HL-60 (cell line): ENCODE data around the gene RBM18.

Experiments
- DNase-seq, 2 experiments: peaks; one replicate each; pipeline ENCODE4 v3.0.0-alpha.2; 2010 to 2020; ENCODE audit warnings: low read depth in 1 of 2, low spot score in 1 of 2
- H3K27ac ChIP-seq: fragments of 250-450 bp; sonication (Bioruptor Pico); replicated peaks from 2 replicates; pipeline ENCODE4 v1.5.1; 2020; ENCODE audit warnings: mild to moderate bottlenecking, moderate library complexity
- H3K27me3 ChIP-seq: fragments of 250-450 bp; sonication (Bioruptor Pico); 2 replicates; pipeline ENCODE4 v1.5.1; 2021; ENCODE audit warnings: mild to moderate bottlenecking, moderate library complexity; ENCODE audit not compliant: insufficient read depth, poor library complexity, severe bottlenecking
- H3K4me3 ChIP-seq: replicated peaks from 2 replicates; pipeline ENCODE4 v1.5.1; 2011; ENCODE audit warnings: mild to moderate bottlenecking, control low read depth, low read length; ENCODE audit not compliant: insufficient read depth
- GABPA ChIP-seq: IDR thresholded peaks from 2 replicates; pipeline ENCODE4 v1.6.1; 2012; ENCODE audit warnings: low read depth
- POLR2AphosphoS5 ChIP-seq: IDR thresholded peaks from 2 replicates; pipeline ENCODE4 v1.6.1; 2012; ENCODE audit warnings: low read depth
- SPI1 ChIP-seq: IDR thresholded peaks from 2 replicates; pipeline ENCODE4 v1.6.1; 2012; ENCODE audit warnings: low read depth, mild to moderate bottlenecking, borderline replicate concordance
- TF ChIP-seq, protein P1 (sequence below): IDR thresholded peaks from 2 replicates; pipeline ENCODE4 v1.6.1; 2012; ENCODE audit warnings: low read depth; ENCODE audit not compliant: insufficient replicate concordance
- TF ChIP-seq, protein P2 (sequence below): IDR thresholded peaks from one replicate; pipeline ENCODE4 v1.5.1; 2011; ENCODE audit warnings: low read length, control low read depth, inconsistent platforms; ENCODE audit not compliant: insufficient read depth

Gene RBM18

DNA sequence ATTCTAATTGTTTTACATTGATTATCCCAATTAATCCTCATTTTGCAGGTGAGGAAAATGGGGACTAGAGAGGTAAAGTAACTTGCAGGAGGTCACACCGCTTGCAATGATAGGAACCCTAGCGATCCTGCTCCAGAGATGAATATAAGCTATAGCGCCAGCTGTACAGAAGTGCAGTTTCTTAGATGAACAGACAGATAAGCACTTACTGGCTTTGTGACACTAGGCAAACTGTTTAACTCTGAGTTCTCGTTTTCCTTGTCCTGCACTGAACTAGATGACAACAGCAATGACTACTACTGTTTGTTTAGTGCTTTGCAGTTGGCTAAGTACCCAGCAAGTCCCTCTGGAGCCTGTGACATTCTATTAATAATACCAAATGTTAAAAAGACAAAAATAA lies 47.0 kb downstream of the RBM18 start:
- no peak overlapping the region for H3K27ac ChIP-seq
- H3K4me3 ChIP-seq: no peak overlapping the region
- H3K27me3 ChIP-seq: peaks cover 68% of the 10 kb centered on the region
- no peak for DNase-seq
- TF ChIP-seq SPI1 (no peak), GABPA (no peak), POLR2AphosphoS5 (no peak)
- TF ChIP-seq, protein P1, sequence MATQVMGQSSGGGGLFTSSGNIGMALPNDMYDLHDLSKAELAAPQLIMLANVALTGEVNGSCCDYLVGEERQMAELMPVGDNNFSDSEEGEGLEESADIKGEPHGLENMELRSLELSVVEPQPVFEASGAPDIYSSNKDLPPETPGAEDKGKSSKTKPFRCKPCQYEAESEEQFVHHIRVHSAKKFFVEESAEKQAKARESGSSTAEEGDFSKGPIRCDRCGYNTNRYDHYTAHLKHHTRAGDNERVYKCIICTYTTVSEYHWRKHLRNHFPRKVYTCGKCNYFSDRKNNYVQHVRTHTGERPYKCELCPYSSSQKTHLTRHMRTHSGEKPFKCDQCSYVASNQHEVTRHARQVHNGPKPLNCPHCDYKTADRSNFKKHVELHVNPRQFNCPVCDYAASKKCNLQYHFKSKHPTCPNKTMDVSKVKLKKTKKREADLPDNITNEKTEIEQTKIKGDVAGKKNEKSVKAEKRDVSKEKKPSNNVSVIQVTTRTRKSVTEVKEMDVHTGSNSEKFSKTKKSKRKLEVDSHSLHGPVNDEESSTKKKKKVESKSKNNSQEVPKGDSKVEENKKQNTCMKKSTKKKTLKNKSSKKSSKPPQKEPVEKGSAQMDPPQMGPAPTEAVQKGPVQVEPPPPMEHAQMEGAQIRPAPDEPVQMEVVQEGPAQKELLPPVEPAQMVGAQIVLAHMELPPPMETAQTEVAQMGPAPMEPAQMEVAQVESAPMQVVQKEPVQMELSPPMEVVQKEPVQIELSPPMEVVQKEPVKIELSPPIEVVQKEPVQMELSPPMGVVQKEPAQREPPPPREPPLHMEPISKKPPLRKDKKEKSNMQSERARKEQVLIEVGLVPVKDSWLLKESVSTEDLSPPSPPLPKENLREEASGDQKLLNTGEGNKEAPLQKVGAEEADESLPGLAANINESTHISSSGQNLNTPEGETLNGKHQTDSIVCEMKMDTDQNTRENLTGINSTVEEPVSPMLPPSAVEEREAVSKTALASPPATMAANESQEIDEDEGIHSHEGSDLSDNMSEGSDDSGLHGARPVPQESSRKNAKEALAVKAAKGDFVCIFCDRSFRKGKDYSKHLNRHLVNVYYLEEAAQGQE: no peak
- TF ChIP-seq, protein P2, sequence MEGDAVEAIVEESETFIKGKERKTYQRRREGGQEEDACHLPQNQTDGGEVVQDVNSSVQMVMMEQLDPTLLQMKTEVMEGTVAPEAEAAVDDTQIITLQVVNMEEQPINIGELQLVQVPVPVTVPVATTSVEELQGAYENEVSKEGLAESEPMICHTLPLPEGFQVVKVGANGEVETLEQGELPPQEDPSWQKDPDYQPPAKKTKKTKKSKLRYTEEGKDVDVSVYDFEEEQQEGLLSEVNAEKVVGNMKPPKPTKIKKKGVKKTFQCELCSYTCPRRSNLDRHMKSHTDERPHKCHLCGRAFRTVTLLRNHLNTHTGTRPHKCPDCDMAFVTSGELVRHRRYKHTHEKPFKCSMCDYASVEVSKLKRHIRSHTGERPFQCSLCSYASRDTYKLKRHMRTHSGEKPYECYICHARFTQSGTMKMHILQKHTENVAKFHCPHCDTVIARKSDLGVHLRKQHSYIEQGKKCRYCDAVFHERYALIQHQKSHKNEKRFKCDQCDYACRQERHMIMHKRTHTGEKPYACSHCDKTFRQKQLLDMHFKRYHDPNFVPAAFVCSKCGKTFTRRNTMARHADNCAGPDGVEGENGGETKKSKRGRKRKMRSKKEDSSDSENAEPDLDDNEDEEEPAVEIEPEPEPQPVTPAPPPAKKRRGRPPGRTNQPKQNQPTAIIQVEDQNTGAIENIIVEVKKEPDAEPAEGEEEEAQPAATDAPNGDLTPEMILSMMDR: no peak

DNA sequence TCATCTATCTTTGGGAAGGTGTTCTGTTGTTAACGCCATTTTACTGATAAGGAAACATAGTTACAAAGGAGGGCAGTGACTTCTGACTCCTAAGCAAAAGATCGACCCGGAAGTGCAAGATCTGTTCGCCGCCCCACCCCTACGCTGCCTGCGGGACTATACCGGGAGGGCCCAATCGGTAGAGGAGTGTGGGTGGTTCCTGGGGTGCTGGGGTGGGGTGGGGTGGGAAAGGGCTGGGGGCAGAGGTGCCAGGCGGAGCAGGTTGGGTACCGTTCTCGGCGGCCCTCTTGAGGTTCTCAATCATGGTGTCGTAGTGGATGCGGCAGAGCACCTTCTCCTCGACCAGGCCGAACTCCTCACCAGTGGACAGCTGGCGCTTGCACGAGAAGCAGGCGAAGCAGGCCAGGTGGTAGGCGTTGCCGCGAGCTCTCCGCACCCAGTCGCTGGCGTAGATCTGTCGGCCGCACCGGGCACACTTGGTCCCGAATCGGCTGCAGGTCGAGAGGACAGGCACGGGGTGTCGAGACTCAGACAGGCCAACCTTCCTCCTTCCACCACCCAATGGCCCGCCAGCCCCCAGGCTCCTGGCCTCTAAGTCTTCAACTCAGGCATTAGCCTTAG lies 47.7 kb downstream of the RBM18 start:
- no peak overlapping the region for H3K27ac ChIP-seq
- H3K27me3 ChIP-seq: peaks cover 69% of the 10 kb centered on the region
- TF ChIP-seq POLR2AphosphoS5 (no peak), GABPA (no peak), SPI1 (no peak)
- TF ChIP-seq, protein P1: no peak
- TF ChIP-seq, protein P2: no peak
- no peak overlapping the region for H3K4me3 ChIP-seq
- DNase-seq: no peak

DNA sequence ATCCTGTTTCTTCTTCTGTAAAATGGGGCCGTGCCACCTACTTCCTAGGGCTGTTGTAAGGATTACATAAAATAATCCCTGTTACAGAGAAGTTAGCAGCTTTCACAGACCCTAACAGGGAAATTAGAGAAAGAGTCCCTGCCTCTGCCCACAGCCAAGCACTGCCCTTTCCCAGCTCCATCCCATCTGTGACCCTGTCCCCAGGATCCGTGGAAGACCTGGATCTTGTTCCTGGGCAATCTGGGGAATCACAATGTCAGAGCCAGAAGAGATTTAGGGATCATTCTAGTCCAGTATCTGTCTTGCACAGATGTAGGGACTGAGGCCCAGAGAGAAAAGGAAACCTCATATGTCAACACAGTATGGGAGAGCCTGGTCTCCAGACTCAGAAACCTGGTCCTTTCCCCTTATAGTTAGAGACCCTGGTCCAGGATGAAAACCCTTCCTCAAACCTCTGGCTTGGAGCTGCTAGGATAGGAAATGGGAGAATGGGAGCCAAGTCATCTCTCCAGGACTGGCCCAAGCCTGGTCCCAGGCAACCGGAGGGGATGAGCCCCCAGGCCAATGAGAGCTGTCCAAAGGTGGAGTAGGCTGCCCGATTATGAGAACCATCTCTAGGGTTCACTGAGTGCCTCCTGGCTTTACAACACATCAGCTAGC lies 48.4 kb downstream of the RBM18 start:
- DNase-seq: no peak
- H3K27ac ChIP-seq: no peak overlapping the region
- no peak overlapping the region for H3K4me3 ChIP-seq
- TF ChIP-seq GABPA: no peak
- TF ChIP-seq POLR2AphosphoS5: no peak
- TF ChIP-seq, protein P1: no peak
- TF ChIP-seq, protein P2: no peak
- no peak for TF ChIP-seq SPI1
- peaks cover 69% of the 10 kb centered on the region for H3K27me3 ChIP-seq
